A673 (cell line): Measurements from ENCODE around the gene ETV6. TPM values are rescaled to one million over a fixed set of nuclear protein-coding genes. Genes with fewer than 3 reads are reported as not detected.

Experiments
- BruUV-seq: library from RNA; stranded (reverse); fragments of 400-500 nt; replicated peaks from 2 replicates; lab custom pipeline; 2021; lab: Mats Ljungman, UMichigan
- CTCF ChIA-PET: fragments of 300-600 bp; sonication (Branson Sonifier 250); formaldehyde crosslinking; loops from one replicate; lab custom pipeline; 2022; ENCODE audit warnings: antibody characterized with exemption; lab: Charles Lee
- POLR2A ChIA-PET: fragments of 300-600 bp; sonication (Branson Sonifier 250); formaldehyde crosslinking; loops from one replicate; lab custom pipeline; 2022; ENCODE audit warnings: antibody characterized with exemption; ENCODE audit not compliant: low non-redundant PET; lab: Charles Lee
- DNase-seq: peaks from one replicate; pipeline ENCODE4 v3.0.0-alpha.2; 2015; ENCODE audit warnings: low spot score
- H3K27ac ChIP-seq: fragments of 200-600 bp; sonication (generic); 2 replicates; pipeline ENCODE4 v1.5.1; 2016; ENCODE audit warnings: mixed run types, low read depth, mild to moderate bottlenecking, mixed read lengths, antibody characterized with exemption, low read length; ENCODE audit not compliant: poor library complexity, severe bottlenecking
- H3K27me3 ChIP-seq: fragments of 200-600 bp; sonication (generic); replicated peaks from 2 replicates; pipeline ENCODE4 v1.6.1; 2017; ENCODE audit warnings: mixed run types, low read depth, mild to moderate bottlenecking, mixed read lengths, antibody characterized with exemption, low read length; ENCODE audit not compliant: insufficient read depth, poor library complexity
- H3K36me3 ChIP-seq: fragments of 200-600 bp; sonication (generic); 2 replicates; pipeline ENCODE4 v1.6.1; 2016; ENCODE audit warnings: mixed run types, mild to moderate bottlenecking, mixed read lengths, antibody characterized with exemption, low read length; ENCODE audit not compliant: insufficient read depth, poor library complexity, severe bottlenecking
- H3K4me1 ChIP-seq: fragments of 200-600 bp; sonication (generic); 2 replicates; pipeline ENCODE4 v1.6.1; 2017; ENCODE audit warnings: mixed run types, mild to moderate bottlenecking, mixed read lengths, antibody characterized with exemption, low read length; ENCODE audit not compliant: insufficient read depth, poor library complexity, severe bottlenecking
- H3K4me3 ChIP-seq: fragments of 200-600 bp; sonication (generic); 2 replicates; pipeline ENCODE4 v1.5.1; 2016; ENCODE audit warnings: low read depth, mixed run types, mild to moderate bottlenecking, mixed read lengths, low read length; ENCODE audit not compliant: poor library complexity, severe bottlenecking
- H3K9me3 ChIP-seq: fragments of 200-600 bp; sonication (generic); 2 replicates; pipeline ENCODE4 v1.6.1; 2016; ENCODE audit warnings: mixed run types, low read depth, mild to moderate bottlenecking, mixed read lengths, antibody characterized with exemption, low read length; ENCODE audit not compliant: poor library complexity, severe bottlenecking
- CTCF ChIP-seq: fragments of 300-800, 200-600 bp; sonication (generic); conservative IDR thresholded peaks from 2 replicates; pipeline ENCODE4 v1.5.1; 2017; ENCODE audit warnings: low read depth, mild to moderate bottlenecking, antibody characterized with exemption, low read length, moderate library complexity, mixed read lengths
- EZH2 ChIP-seq: fragments of 200-600 bp; sonication (generic); IDR thresholded peaks from 2 replicates; pipeline ENCODE4 v1.6.1; 2017; ENCODE audit warnings: borderline replicate concordance, low read depth, mild to moderate bottlenecking, mixed read lengths, antibody characterized with exemption, low read length; ENCODE audit not compliant: poor library complexity, severe bottlenecking
- intact Hi-C: fragments of 100-400 bp; cut with micrococcal nuclease; formaldehyde crosslinking; loops from one replicate; pipeline ENCODE4 v1.10.0; 2022; ENCODE audit not compliant: unreplicated experiment
- total RNA-seq: library from RNA; stranded (reverse); gene quantifications from 2 replicates; pipeline ENCODE4 v1.2.3, GENCODE V29; 2021

Gene ETV6
- total RNA-seq, 1 experiment from 2014 or later = 32.4 TPM

GRCh38 chr12:11875414-11875935 is 226.0 kb downstream of the ETV6 start:
- Histone ChIP-seq H3K4me1 (peaks cover 49% of the 10 kb centered on the region), H3K36me3 (no peaks in the 10 kb centered on the region), H3K4me3 (no peak overlapping the region), H3K9me3 (no peaks in the 10 kb centered on the region), H3K27me3 (no peaks in the 10 kb centered on the region), H3K27ac (peak overlapping the region; percentile 73)
- CTCF ChIA-PET = no interaction called here
- BruUV-seq = no TSS peak
- POLR2A ChIA-PET = interaction anchor here (0.7 kb wide), 1 partner anchor 74 kb away, joined by 3 read pairs; no protein-coding TSS in a partner anchor
- intact Hi-C loops = loop anchor here (5.0 kb wide), 3 partner anchors 158 to 293 kb away; no protein-coding TSS in a partner anchor
- no peak for TF ChIP-seq EZH2
- peak; percentile 65 for DNase-seq

- Histone ChIP-seq H3K4me1 (peaks cover 49% of the 10 kb centered on the region), H3K4me3 (peak overlapping the region; percentile 6), H3K27ac (peak overlapping the region; percentile 73), H3K36me3 (no peaks in the 10 kb centered on the region), H3K9me3 (no peaks in the 10 kb centered on the region), H3K27me3 (no peaks in the 10 kb centered on the region)
- intact Hi-C loops = loop anchor here (5.0 kb wide), 3 partner anchors 159 to 294 kb away; no protein-coding TSS in a partner anchor
- ChIA-PET CTCF (no interaction called here), POLR2A (interaction anchor here (0.7 kb wide), 1 partner anchor 12 kb away, joined by 3 read pairs; no protein-coding TSS in a partner anchor)
- TF ChIP-seq EZH2 = no peak
- TF ChIP-seq CTCF = no peak
- DNase-seq = peak; percentile 76
- BruUV-seq = no TSS peak
Measured at GRCh38 chr12:11876307-11876706, 226.8 kb downstream of the ETV6 start.

- Histone ChIP-seq H3K36me3 (no peaks in the 10 kb centered on the region), H3K4me1 (peaks cover 49% of the 10 kb centered on the region), H3K27ac (peak overlapping the region; percentile 73), H3K4me3 (no peak overlapping the region), H3K9me3 (no peaks in the 10 kb centered on the region), H3K27me3 (no peaks in the 10 kb centered on the region)
- no TSS peak for BruUV-seq
- no peak for TF ChIP-seq EZH2
- TF ChIP-seq CTCF = no peak
- ChIA-PET POLR2A (no interaction called here), CTCF (no interaction called here)
- intact Hi-C loops = loop anchor here (5.0 kb wide), 3 partner anchors 160 to 295 kb away; no protein-coding TSS in a partner anchor
- no peak for DNase-seq
Measured at GRCh38 chr12:11877102-11877826, 227.8 kb downstream of the ETV6 start.
